EH (cell line): ENCODE data around the gene HES7.

Source experiments
- DNase-seq: peaks from one replicate; pipeline ENCODE4 v3.0.0-alpha.2; 2015; ENCODE audit warnings: low read depth

The HES7 gene

DNA sequence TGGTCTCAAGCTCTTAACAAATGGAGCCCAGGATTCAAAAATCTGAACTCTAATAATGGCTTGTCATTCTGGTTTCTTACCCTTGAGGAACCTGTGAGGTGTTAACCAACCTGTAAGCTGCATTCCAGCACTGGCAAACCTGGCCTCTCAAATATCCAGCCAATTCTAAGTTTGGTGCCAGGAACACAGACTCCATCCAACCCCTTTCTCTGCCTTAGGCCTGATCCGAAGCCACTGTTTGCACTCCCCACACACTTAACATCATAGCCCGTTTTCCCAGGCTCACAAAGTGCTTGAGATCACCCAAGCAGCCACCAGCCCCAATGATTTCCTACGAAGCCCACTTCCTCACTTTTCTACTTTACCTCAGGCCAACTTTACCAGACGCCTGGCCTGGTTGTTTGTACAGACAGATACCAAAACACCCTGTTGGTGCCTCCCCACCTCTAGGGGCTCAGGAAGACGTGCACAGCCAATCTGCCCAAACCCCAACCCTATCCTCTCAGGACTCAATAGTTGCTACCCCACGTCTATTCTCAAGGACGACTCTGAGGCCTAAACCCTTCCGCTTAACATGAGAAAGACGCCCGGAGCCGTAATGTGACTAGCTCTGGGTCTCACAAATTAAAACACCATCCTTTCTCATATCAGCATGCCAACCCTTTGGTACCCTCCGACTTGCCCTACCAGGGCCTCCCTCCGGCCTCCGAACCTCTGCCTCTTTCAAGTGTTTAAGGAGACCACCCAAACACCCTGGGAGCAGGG is 31.5 kb upstream of the HES7 start:
- DNase-seq = no peak

DNA sequence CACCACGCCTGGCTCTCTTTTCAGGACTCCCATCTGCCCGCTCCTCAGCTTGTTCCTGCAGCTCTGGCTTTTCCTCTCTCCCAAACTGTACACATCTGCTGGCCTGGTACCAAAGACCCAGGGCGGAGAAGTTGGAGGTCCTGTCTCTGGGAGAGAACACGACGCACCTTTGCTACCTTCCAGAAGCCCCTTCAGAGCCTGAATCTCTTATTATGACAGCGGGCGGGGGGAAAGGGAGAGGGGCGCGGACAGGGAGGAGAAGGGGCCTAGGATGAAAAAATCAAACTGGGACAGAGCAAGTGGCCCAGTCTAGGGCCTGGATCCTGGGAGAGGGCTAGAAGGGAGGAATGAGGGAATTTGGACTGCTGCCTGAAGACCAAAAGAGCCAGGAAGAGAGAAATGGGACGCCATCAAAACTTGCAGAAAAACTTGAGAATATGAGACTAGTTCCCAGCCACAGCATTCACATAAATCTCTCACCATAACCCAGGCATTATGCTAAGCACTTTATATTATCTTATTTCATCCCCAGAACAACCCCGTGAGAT is 30.8 kb upstream of the HES7 start:
- DNase-seq = no peak

DNA sequence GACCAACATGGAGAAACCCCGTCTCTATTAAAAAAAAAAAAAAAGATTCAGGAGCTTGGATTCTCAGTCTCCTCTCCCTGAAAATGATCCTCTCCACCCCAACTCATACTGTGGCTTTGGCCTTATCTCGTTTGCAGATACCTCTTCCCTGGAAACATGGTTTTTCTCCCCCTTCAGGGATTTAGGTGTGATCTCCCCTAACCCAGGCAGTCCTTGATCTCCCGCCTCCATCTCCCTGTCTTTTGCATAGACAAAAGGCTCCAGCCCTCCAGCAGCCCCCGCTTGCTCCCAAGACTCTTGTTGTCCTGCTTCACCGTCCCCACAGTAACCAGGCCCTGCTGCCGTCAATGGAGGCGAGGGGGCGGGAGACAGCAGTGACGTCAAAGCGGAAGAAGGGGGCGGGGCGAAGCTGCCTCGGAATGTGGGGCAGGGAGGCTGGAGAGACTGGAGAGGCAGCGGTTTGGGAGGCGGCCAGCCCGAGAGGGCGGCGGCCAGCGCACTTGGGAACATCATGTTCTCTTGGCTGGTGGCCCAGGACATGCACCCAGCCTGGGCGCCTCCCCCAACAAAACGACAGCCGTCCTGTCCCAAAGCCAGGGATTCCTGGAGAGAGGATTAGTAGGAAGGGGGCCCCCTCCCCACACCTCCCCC is 30.2 kb upstream of the HES7 start:
- DNase-seq = peak; percentile 98

DNA sequence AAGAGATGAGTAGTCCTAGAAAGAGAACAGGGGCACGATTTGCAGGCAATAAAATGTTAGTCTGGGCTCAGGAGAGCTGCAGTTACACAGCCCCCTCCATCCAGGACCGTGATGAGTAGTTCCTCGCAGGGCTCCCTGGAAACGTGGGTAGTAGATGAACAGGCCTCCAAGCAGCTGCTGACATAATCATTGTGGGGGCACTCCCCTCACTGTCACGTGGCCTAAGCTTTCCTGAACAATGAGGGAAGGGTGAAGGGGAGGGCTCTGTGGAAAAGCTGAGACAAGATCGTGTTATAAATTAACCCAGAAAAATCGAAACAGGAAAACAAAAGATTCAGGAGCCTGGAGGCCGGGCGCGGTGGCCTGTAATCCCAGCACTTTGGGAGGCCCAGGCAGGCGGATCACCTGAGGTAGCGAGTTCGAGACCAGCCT is 29.6 kb upstream of the HES7 start:
- DNase-seq = peak; percentile 97

DNA sequence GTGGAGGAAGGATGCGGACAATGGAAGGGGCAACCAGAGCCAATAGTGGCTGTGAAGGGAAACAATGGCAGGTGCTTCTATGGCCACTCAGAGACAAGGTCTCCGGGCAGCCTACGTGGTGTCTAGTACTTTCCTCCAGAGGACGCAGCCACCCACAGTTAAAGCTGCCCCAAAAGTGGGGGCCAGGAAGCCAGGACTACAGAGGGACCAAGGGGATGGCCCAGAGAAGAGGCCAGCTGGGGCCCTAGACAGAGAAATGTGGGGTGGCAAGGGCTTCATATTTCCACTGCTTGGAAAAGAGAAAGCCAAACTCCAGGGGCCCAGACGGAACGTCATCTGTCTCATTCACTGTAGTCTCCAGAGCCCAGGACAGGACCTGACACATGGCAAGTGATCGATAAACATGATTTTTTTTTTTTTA is 29.1 kb upstream of the HES7 start:
- no peak for DNase-seq

DNA sequence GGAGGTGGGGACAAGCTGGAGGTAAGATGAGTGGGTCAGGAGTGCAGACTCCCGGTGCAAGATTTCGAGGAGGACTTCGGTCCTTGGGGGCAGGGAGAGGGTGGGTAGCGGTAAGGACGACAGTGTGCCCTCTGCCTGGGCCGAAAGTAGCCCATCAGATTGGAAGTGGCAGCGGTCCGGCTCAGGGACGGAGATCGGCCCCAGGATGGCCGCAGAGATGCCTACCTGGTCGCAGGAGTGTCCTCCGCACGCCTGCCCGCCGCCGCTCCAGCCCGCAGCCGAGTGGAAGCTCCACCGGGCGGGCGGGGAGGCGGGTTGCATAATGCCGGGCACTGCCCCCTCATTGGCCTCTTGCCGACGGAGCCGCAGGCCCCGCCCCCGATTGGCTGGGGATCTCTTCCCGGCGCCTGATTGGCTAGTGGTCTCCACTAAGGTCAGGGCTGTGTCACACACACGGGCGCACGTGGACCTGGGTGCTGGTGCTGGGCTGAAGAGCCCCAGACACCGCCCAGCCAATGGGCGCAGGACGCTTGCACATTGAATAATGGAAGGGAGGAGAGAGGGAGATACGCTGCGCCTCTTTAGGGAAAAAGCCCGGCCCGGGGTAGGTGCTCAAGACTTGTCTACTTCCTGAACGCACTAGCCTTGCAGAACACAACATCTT is 28.3 kb upstream of the HES7 start, which contains the start of gene PER1:
PER1 (minus strand) TSS at position 293 of the 664 bp plus-strand sequence. CDS start 1,698 bp downstream, outside the sequence.
- peak; percentile 95 for DNase-seq

DNA sequence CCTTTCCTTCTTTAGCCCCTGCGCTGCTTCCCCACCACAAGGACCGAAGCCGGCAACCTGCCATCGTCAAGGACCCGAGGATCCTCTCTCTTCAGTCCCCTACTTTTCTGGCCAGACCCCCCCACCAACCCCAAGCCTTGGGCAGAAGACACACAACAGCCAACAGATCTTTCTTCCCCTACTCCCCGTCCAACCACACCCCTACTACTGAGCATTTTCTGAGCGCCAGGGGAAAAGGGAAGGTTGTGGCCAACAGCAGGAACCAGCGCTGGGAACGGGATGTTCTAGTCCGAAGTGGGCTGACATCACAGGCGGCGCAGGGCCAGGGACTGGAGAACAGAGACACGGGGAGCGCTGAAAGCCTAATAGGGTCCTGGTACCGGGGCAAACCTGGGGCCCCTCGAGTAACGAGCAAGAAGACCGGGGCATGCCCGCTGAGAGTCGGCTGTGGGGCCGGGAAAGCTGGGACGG is 27.8 kb upstream of the HES7 start:
- DNase-seq = peak; percentile 71

DNA sequence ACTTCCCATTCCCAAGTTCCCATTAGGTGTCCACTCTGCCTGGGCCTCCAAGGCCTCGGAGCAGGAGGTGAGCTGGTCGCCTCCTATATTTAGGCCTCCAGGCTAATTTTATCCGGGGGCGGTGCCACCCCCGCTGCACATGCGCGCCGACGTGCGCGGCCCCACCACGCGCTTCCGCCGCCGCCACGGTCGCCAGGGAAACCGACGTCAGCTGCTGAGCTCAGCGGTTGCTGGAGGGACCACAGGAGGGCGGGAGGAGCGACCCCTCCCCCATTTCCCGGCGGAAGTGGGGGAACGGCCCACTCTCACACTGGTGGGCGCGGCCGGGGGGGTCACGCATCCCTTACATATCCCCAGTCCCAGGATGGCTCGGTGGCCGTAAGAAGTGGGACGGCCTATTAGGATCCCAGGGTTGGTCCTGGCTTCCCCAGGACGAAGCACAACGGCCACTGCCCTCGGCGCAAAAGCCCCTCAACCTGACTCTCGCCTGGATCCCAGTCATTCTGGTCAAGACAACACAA is 27.3 kb upstream of the HES7 start:
- peak; percentile 90 for DNase-seq

DNA sequence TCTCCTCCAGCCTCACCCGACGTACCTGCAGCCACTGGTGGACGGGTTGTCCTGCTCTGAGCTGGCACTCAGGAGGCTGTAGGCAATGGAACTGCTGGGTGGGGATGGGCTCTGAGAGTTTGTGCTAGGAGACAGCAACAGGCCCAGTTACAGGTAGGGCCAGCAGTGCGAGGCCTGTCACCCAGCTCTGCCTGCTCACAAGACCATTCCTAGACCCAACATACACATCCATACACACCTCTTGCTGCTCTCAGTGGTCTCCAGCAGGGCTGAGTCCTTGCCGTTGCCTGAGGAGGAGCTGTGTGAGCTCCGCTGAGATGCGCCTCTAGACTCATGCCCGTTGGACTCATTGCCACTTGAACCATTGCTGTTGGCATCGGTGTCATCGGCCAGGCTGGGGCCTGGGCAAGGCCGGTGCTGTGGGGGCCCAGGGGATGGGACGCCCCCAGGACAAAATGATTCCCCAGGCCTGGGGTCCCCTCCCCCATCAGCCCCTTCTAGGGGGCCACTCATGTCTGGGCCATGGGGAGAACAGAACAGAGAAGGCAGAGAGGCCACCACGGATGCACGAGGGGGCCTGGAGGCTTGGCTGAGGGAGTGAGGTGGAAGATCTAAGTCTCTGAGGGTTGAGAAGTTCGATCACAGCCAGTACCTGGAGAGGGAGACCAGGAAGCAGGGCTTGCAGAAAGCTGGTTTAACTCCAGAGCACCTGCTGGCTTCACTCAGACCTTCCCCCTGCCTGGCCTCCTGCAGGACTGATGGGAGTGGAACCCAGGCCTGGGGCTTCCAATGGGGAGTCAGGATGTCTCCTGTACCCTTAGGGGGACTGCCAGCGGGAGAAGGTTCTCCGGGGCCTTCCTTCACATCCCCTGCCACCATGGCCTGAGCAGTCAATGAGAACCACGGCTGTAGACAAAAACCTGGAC is 26.6 kb upstream of the HES7 start:
- DNase-seq = no peak

DNA sequence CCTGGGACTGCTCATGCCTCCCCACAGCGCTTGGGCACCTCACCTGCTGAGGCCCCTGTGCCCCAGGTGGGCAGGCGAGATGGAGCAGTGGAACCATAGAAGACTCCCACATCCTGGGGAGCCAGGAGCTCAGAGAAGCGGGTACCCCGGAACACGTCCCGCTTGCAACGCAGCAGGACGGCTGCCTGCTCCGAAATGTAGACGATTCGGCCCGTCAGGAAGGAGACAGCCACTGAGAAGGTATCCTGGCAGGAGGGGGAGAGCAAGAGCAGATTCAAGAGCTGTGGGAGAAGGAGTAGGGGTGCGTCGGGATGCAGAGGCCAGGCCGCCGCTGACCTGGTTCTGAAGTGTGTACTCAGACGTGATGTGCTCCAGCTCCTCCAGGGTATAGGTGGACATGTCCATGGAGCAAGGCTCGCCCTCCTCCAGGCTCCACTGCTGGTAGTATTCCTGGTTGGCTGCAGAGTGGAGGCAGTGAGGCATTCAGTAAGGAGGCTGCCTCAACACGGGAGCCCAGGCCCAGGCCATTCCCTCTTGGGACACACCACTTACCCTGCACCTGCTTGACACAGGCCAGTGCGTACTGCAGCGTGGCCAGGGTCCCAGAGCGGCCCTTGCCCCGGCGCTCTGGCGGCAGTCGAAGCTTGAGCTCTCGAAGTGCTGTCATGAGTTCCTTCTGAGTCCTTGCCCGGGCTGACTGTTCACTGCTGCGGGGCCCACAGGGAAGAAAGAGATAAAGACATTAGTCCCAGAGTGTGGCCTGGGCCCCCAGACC is 25.7 kb upstream of the HES7 start:
- no peak for DNase-seq

DNA sequence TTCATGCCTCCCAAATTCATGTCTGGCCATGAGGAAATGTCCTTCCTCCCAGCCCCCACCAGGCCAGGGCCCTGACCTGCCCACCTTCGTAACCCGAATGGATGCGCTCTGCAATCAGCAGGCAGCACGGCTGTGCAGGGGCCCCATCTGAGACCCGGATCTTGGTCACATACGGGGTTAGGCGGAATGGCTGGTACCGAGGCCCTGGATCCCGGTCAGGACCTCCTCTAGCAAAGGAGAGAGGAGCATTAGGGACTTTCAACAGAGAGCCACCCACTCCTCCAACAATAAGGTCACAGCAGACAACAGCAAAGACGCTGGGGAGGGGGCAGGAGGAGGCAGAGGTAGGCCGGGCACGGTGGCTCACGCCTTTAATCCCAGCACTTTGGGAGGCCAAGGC is 24.7 kb upstream of the HES7 start:
- DNase-seq = no peak

DNA sequence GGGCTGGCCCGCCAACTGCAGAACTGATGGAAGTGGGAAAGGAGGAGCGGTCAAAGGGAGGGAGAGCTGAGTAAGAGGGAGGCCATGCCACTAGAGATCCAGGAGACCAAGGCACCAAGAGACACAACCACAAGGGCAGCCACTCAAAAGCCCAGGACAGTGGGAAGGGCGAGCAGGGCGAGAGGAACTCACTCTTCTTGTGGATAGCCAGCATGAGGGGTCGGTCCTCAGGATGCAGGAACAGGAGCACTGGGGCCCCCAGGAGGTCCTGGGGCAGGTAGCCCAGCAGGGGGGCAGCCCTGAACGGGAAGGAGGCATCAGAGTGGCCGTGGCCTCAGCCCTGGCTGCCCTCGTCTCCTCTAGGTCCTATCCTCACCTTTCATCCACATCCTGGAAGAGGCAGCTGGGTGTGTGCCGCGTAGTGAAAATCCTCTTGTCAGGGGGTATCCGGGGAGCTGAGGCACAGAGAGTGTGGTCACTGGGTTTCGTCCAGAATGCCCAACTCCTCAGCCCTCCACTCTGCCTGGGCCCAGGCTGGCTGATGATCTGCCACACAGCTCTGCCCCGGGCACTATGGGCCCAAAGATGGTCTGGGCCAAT is 24.0 kb upstream of the HES7 start:
- no peak for DNase-seq

DNA sequence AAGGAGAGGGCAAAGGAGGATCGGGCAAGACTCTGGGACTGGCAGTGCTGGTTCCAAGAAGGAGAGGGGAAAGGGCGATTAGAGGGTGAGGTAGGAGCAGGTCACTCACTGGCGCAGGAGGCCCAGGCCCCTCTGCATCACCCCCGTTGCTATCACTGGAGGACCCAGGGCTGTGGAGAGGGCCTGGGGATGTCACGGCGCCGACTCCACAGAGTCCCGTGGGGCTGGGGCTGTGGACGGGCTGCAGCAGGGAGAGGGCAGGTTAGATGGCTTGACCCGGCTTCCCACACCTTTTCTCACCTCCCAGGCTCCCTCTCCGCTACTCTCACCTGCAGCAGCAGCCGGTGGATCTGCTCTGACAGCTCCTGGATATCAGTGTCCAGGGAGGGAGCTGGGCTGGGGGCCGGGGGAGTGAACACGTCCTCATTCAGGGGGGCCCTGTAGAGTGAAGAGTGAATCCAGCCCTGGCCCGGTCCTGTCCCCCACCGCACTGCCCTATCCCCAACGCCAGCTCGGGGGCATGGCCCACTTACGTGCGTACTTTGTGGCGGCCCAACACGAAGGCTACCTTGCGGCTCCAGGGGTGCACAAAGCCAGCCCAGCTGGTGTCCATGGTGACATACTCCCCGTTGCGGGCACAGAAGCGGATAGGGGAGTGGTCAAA is 23.4 kb upstream of the HES7 start:
- DNase-seq = no peak

DNA sequence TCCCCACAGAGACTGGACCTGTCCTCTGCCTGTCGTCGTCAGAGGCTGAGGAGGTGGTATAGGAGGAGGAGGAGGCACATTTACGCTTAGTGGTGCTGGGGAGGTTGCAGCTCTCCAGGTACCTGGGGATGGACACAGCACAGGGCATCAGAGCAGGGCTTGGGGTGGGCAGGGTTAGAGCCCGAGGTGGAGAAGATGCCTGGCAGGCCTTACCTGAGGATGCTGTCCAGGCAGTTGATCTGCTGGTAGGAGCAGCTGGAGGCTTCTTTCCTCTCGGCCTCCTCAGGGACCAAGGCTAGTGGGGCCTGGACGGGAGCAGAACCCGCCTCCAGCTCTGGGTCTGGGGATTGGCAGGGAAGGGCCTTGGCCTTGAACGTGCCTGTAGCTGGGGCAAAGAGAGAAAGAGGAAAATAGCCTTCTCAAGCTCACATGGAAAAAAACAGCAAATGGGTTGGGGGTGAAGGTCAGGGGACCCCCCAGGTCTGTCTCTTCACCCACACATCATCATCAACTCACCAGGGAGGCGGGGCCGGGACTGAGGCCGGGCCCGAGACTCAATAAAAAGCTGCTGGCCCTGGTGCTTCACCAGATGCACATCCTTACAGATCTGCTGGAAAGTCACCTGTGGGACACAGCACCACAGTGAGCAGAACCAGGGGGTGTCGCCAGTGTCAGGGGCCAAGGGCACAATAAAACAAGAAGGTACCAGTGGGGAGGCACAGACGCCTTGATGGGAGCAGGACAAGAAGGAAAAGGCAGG is 22.7 kb upstream of the HES7 start:
- no peak for DNase-seq

DNA sequence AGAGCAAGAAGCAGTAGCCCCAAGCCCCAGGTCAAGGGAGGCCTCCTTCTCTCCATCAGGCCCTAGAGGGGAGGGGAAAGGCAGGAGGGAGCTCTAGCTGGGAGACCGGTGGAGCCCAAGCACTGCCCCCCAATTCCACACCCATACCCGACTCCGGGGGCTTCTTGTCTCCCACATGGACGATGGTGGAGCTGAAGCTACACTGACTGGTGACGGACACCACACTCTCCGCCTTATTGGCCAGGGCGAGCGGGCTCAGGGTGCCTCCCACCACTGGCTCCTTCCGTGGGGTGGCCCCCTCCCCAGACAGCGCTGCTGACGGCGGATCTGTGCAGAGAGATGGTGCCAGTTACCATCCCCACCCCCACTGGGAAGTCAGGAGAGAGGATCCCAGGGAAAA is 21.9 kb upstream of the HES7 start:
- no peak for DNase-seq

DNA sequence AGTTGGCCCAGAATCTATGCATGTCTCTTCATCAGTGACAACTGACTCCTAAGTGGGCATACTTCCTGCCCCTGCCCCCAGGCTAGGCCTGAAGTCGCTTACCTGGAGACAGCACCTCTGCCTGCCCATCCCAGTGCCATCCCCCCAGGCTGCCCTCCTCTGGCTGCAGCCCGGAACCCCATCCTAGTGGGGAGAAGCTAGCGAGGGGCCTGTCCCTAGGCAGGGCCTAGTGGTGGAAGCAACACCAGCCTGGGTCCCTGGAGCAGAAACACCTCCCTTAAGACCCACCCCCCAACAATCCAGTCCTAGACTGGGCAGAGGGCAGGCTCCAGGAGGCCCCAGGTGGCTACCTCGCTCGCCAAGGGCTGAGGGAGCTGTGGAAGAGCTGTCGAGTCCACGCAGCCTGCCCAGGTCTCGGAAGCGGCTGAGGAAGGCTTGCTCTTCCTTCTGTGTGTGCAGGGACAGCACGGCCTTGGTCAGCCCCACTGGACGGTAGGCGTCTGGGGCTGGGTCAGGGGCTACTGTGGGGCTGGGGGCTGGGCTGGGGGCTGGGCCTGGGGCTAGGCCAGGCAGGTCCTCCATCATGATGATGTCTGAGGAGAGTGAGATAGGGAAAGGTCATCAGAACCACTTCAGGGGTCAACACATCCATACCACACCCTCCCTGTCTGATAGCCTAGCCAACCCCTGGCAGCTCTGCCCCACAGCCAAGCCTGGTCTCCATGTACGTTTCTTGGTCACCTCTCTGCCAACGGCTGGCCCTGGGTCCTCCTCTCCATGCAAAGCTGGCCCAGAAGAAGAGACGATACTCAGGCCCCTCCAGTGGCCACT is 20.7 kb upstream of the HES7 start:
- no peak for DNase-seq

DNA sequence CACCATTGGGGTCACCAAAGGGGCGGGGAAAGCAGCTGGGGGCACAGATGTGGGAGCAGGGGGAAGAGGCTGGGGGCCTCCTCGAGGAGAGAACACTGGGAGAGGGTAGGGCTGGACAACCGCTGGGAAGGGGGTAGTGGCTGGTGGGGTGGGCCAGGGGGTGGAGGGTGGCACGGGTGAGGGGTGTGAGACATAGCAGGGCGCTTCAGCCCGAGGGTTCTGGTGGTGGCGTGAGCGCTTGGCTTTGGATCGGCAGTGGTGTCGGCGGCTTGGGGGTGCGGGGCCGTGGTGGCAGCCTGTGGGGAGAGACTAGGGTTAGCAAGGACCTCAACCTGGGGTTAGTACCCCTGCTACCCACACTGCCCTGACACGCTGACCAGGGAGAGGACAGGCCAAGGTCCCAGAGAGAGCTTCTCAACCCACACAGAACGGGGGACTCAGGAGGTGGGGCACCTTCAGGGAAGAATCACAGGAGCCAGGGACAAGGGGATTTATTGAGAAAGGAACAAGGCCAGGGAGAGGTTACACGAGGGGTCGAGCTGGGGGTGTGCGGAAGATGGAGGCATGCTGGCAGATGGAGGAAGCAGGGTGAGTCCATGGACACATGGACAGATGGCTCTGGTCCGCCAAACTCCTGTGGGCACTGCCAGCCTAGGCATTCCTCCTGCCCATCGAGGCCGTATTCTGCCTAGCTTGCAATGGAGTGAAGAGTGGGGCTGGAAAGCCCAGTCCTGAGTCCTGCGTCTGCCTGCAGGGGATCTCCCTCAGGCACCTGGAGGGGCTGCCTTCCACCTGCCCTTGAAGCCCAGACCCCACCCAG is 19.9 kb upstream of the HES7 start:
- no peak for DNase-seq
